GM18858 (cell line): Measurements from ENCODE around the gene CDCA4.

Experiments
- ATAC-seq: cut with Tn5 transposase; IDR thresholded peaks from one replicate; pipeline ENCODE4 v1.9.1; 2021; ENCODE audit not compliant: unreplicated experiment

The CDCA4 gene

GRCh38 chr14:104965561-104966231 lies 55.2 kb downstream of the CDCA4 start:
- ATAC-seq = no peak

- ATAC-seq = no peak
Measured at GRCh38 chr14:104964546-104964945, 56.3 kb downstream of the CDCA4 start.
